Measurements from ENCODE around the gene QSOX1.

The QSOX1 gene

DNA sequence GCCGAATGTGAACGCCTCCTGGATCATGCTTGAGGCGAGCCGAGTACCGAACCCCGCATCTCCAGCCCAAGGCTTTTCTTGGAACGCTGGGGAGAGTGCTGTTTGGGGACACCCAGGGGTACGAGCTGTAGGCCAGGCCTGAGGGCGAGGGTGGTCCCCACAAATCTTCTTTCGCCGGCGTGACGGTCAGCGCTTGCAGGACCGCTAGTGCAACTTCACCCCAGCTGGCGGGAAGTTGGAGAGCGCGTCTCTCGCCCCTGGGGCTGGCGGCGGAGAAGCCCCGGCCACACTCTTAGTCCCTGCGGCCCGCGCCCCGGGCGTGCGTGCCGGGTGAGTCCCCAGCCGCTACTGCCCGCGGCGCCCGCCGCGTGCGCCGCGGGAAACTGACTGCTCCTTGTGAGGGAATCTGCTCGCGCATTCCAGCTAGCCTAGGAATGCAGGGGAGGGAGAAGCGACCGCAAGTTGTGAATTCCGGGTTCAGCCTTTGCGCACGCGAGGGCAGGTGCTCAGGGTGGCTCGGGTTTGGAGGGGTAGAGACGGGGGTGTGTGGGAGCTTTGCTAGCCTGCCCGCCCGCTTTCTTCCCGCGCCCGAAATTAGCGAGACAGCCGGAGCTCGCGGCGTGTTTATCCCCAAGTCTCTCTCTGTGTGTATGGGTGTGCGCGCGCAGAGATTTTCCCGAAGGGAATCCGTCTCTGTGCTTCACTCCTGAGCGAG, 76.3 kb downstream of the QSOX1 start:
- H3K4me3 ChIP-seq (replicated peaks; ENCODE audit: low read depth, low read length): peak overlapping the region; percentile 45
- DNase-seq (ENCODE audit: extremely low read depth, low read depth): no peak
- TF ChIP-seq, protein P1, sequence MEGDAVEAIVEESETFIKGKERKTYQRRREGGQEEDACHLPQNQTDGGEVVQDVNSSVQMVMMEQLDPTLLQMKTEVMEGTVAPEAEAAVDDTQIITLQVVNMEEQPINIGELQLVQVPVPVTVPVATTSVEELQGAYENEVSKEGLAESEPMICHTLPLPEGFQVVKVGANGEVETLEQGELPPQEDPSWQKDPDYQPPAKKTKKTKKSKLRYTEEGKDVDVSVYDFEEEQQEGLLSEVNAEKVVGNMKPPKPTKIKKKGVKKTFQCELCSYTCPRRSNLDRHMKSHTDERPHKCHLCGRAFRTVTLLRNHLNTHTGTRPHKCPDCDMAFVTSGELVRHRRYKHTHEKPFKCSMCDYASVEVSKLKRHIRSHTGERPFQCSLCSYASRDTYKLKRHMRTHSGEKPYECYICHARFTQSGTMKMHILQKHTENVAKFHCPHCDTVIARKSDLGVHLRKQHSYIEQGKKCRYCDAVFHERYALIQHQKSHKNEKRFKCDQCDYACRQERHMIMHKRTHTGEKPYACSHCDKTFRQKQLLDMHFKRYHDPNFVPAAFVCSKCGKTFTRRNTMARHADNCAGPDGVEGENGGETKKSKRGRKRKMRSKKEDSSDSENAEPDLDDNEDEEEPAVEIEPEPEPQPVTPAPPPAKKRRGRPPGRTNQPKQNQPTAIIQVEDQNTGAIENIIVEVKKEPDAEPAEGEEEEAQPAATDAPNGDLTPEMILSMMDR (IDR thresholded peaks at IDR 0.05; ENCODE audit: low read depth, low read length, missing control alignments): no peak

DNA sequence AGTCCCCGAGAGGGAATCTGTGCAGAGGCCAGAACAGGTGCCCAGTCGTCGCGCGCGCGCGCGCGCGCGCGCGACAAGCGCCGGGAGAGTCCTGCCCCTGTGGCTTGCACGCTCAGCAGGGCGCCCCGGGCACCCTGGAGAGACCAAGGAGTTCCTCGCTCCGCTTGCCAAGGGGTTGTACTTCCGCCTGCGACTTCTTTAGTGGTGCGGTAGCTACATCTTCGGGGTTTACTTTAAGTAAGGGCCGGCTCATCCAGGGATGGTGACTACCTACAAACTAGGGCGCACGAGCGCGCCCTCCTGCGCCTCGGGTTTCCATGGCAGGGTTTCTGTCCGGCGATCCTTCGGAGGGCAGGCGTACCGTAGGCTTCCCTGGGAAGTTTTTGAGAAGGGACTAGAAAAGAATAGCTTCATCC, 76.8 kb downstream of the QSOX1 start:
- no peak for DNase-seq (ENCODE audit: extremely low read depth, low read depth)
- H3K4me3 ChIP-seq (replicated peaks; ENCODE audit: low read depth, low read length): peak overlapping the region; percentile 45
- TF ChIP-seq, protein P1 (IDR thresholded peaks at IDR 0.05; ENCODE audit: low read depth, low read length, missing control alignments): no peak

- TF ChIP-seq, protein P1 (IDR thresholded peaks at IDR 0.05; ENCODE audit: low read depth, low read length, missing control alignments): no peak
- no peak overlapping the region for H3K4me3 ChIP-seq (replicated peaks; ENCODE audit: low read depth, low read length)
- DNase-seq (ENCODE audit: extremely low read depth, low read depth): no peak
Observed at GRCh38 chr1:180231936-180232335, 77.3 kb downstream of the QSOX1 start.

GRCh38 chr1:180232521-180233043, 77.9 kb downstream of the QSOX1 start:
- no peak overlapping the region for H3K4me3 ChIP-seq (replicated peaks; ENCODE audit: low read depth, low read length)
- no peak for DNase-seq (ENCODE audit: extremely low read depth, low read depth)
- TF ChIP-seq, protein P1 (IDR thresholded peaks at IDR 0.05; ENCODE audit: low read depth, low read length, missing control alignments): no peak

GRCh38 chr1:180233191-180234011, 78.7 kb downstream of the QSOX1 start:
- H3K4me3 ChIP-seq (replicated peaks; ENCODE audit: low read depth, low read length): no peak overlapping the region
- no peak for DNase-seq (ENCODE audit: extremely low read depth, low read depth)
- TF ChIP-seq, protein P1 (IDR thresholded peaks at IDR 0.05; ENCODE audit: low read depth, low read length, missing control alignments): no peak

DNA sequence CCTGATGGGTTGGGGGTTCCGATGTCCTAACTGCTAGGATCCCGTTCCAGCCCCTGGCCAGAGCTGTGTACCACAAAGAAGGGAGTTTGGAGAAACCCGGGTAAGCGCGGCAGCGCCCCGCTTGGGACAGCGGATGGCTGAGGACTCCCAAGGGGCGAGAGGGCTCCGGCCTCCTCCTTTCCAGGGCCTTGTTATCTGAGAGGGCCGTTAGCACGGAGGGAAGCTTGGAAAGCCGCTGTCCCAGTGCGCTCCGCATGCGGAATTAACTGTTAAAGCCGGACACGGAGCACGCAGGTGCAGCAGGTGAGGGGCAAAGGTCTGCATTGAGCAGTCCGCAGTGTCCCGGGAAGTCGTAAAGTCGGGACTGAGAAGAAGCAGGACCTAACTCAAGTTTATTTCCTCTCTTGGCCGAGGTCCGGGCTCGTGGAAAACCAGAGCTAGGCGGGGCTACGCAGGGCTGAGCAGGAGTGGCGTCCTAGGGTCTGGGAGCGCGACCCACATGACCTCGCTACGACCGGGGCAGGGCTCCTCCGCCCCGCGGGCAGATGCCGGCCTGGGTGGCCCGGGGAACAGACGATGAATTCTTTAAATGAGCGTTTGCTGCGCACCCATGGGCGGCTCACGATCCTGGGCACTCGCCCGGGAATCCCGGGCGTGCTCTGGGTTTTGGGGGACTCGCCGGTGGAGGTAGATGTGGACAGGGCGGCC, 79.9 kb downstream of the QSOX1 start:
- H3K4me3 ChIP-seq (replicated peaks; ENCODE audit: low read depth, low read length): no peak overlapping the region
- TF ChIP-seq, protein P1 (IDR thresholded peaks at IDR 0.05; ENCODE audit: low read depth, low read length, missing control alignments): no peak
- no peak for DNase-seq (ENCODE audit: extremely low read depth, low read depth)

Measured in HFF-Myc (cell line).